ENCODE data around the gene OR4D1. TPM values are rescaled to one million over a fixed set of nuclear protein-coding genes. Genes with fewer than 3 reads are reported as not detected.

OR4D1 gene
- total and polyA plus RNA-seq, 9 of the 15 experiments (the other 6 are each of a cell fraction or from before 2014, with no cell fraction given) = not detected

GRCh38 chr17:58208344-58208743, 60.2 kb downstream of the OR4D1 start (continued):
- TF ChIP-seq NBN (IDR thresholded peaks at IDR 0.05; ENCODE audit: low read depth) (no peak), XRCC4 (IDR thresholded peaks at IDR 0.05; ENCODE audit: extremely low read depth, insufficient read depth, insufficient read length) (no peak), PHF8 (IDR thresholded peaks at IDR 0.05; ENCODE audit: borderline replicate concordance, low read length) (no peak)

Other genes starting within 250 kb of the OR4D1 start
Only the 7 nearest of the 11 such genes appear.
- 434 and 460 TPM in 2 replicates for gene SRSF1, start 141.1 kb upstream of the OR4D1 start, total RNA-seq (2014; rRNA removed)
- gene SRSF1, start 141.1 kb upstream of the OR4D1 start, total RNA-seq (2014; rRNA removed; fragmentation: Illumina TruSeq; extraction: Trizol) = 485 and 507 TPM in 2 replicates
- gene SRSF1, start 141.1 kb upstream of the OR4D1 start, total RNA-seq (2015; rRNA removed; fragmentation: Illumina TruSeq; extraction: Trizol) = 538 and 559 TPM in 2 replicates
- 384 and 442 TPM in 2 replicates for gene SRSF1, start 141.1 kb upstream of the OR4D1 start, total RNA-seq (2021)
- 318 and 470 TPM in 2 replicates for gene SRSF1, start 141.1 kb upstream of the OR4D1 start, polyA plus RNA-seq (2011; rRNA removed)
- gene SRSF1, start 141.1 kb upstream of the OR4D1 start, polyA plus RNA-seq (2014; fragmentation: Illumina TruSeq; extraction: Trizol) = 380 and 384 TPM in 2 replicates
- gene SRSF1, start 141.1 kb upstream of the OR4D1 start, polyA plus RNA-seq (2014; fragmentation: Nextera tagmentation; extraction: Ambion mirVana) = 10 to 100 TPM; 77.8 to 98.4 TPM
- gene SRSF1, start 141.1 kb upstream of the OR4D1 start, polyA plus RNA-seq (2014; rRNA removed) = 425 and 475 TPM in 2 replicates
- gene DYNLL2, start 65.0 kb upstream of the OR4D1 start, total RNA-seq (2014; rRNA removed) = 13.0 and 17.2 TPM in 2 replicates
- 12.8 and 15.0 TPM in 2 replicates for gene DYNLL2, start 65.0 kb upstream of the OR4D1 start, total RNA-seq (2014; rRNA removed; fragmentation: Illumina TruSeq; extraction: Trizol)
- 11.2 and 11.9 TPM in 2 replicates for gene DYNLL2, start 65.0 kb upstream of the OR4D1 start, total RNA-seq (2015; rRNA removed; fragmentation: Illumina TruSeq; extraction: Trizol)
- gene DYNLL2, start 65.0 kb upstream of the OR4D1 start, total RNA-seq (2021) = 19.1 and 24.5 TPM in 2 replicates
- gene DYNLL2, start 65.0 kb upstream of the OR4D1 start, polyA plus RNA-seq (2011; rRNA removed) = 12.2 and 18.4 TPM in 2 replicates
- gene DYNLL2, start 65.0 kb upstream of the OR4D1 start, polyA plus RNA-seq (2014; fragmentation: Illumina TruSeq; extraction: Trizol) = 23.8 and 26.0 TPM in 2 replicates
- 1 to 10 TPM; 1.8 to 2.3 TPM for gene DYNLL2, start 65.0 kb upstream of the OR4D1 start, polyA plus RNA-seq (2014; fragmentation: Nextera tagmentation; extraction: Ambion mirVana)
- gene DYNLL2, start 65.0 kb upstream of the OR4D1 start, polyA plus RNA-seq (2014; rRNA removed) = 19.9 and 22.6 TPM in 2 replicates
- gene OR4D2, start 18.6 kb downstream of the OR4D1 start, total RNA-seq (2014; rRNA removed) = not detected in 2 replicates
- not detected in 2 replicates for gene OR4D2, start 18.6 kb downstream of the OR4D1 start, total RNA-seq (2014; rRNA removed; fragmentation: Illumina TruSeq; extraction: Trizol)
- gene OR4D2, start 18.6 kb downstream of the OR4D1 start, total RNA-seq (2015; rRNA removed; fragmentation: Illumina TruSeq; extraction: Trizol) = not detected in 2 replicates
- not detected in 2 replicates for gene OR4D2, start 18.6 kb downstream of the OR4D1 start, total RNA-seq (2021)
- gene OR4D2, start 18.6 kb downstream of the OR4D1 start, polyA plus RNA-seq (2011; rRNA removed) = not detected in 2 replicates
- not detected in 2 replicates for gene OR4D2, start 18.6 kb downstream of the OR4D1 start, polyA plus RNA-seq (2014; fragmentation: Illumina TruSeq; extraction: Trizol)
- not detected for gene OR4D2, start 18.6 kb downstream of the OR4D1 start, polyA plus RNA-seq (2014; fragmentation: Nextera tagmentation; extraction: Ambion mirVana)
- gene OR4D2, start 18.6 kb downstream of the OR4D1 start, polyA plus RNA-seq (2014; rRNA removed) = not detected in 2 replicates
- 0.08 TPM in 1 of 2 replicates, not detected in the other for gene EPX, start 44.3 kb downstream of the OR4D1 start, total RNA-seq (2014; rRNA removed)
- gene EPX, start 44.3 kb downstream of the OR4D1 start, total RNA-seq (2014; rRNA removed; fragmentation: Illumina TruSeq; extraction: Trizol) = not detected in 2 replicates
- gene EPX, start 44.3 kb downstream of the OR4D1 start, total RNA-seq (2015; rRNA removed; fragmentation: Illumina TruSeq; extraction: Trizol) = 0.33 and 0.45 TPM in 2 replicates
- 0.20 and 0.22 TPM in 2 replicates for gene EPX, start 44.3 kb downstream of the OR4D1 start, total RNA-seq (2021)
- gene EPX, start 44.3 kb downstream of the OR4D1 start, polyA plus RNA-seq (2011; rRNA removed) = not detected in 2 replicates
- gene EPX, start 44.3 kb downstream of the OR4D1 start, polyA plus RNA-seq (2014; fragmentation: Illumina TruSeq; extraction: Trizol) = 0.21 and 0.30 TPM in 2 replicates
- gene EPX, start 44.3 kb downstream of the OR4D1 start, polyA plus RNA-seq (2014; fragmentation: Nextera tagmentation; extraction: Ambion mirVana) = under 1 TPM; 0.07 to 0.11 TPM
- gene EPX, start 44.3 kb downstream of the OR4D1 start, polyA plus RNA-seq (2014; rRNA removed) = 0.17 and 0.22 TPM in 2 replicates
- gene MKS1, start 70.9 kb downstream of the OR4D1 start, total RNA-seq (2014; rRNA removed) = 21.1 and 25.7 TPM in 2 replicates
- gene MKS1, start 70.9 kb downstream of the OR4D1 start, total RNA-seq (2014; rRNA removed; fragmentation: Illumina TruSeq; extraction: Trizol) = 18.0 and 18.8 TPM in 2 replicates
- 20.3 and 21.7 TPM in 2 replicates for gene MKS1, start 70.9 kb downstream of the OR4D1 start, total RNA-seq (2015; rRNA removed; fragmentation: Illumina TruSeq; extraction: Trizol)
- 27.0 and 27.5 TPM in 2 replicates for gene MKS1, start 70.9 kb downstream of the OR4D1 start, total RNA-seq (2021)
- 27.1 and 40.0 TPM in 2 replicates for gene MKS1, start 70.9 kb downstream of the OR4D1 start, polyA plus RNA-seq (2011; rRNA removed)
- gene MKS1, start 70.9 kb downstream of the OR4D1 start, polyA plus RNA-seq (2014; fragmentation: Illumina TruSeq; extraction: Trizol) = 27.8 and 31.0 TPM in 2 replicates
- gene MKS1, start 70.9 kb downstream of the OR4D1 start, polyA plus RNA-seq (2014; fragmentation: Nextera tagmentation; extraction: Ambion mirVana) = 10 to 100 TPM; 16.3 to 27.8 TPM
- 23.5 and 25.9 TPM in 2 replicates for gene MKS1, start 70.9 kb downstream of the OR4D1 start, polyA plus RNA-seq (2014; rRNA removed)
- gene LPO, start 90.2 kb downstream of the OR4D1 start, total RNA-seq (2014; rRNA removed) = not detected in 2 replicates
- not detected in 2 replicates for gene LPO, start 90.2 kb downstream of the OR4D1 start, total RNA-seq (2014; rRNA removed; fragmentation: Illumina TruSeq; extraction: Trizol)
- gene LPO, start 90.2 kb downstream of the OR4D1 start, total RNA-seq (2015; rRNA removed; fragmentation: Illumina TruSeq; extraction: Trizol) = not detected in 2 replicates
- 0.11 TPM in 1 of 2 replicates, not detected in the other for gene LPO, start 90.2 kb downstream of the OR4D1 start, total RNA-seq (2021)
- not detected in 2 replicates for gene LPO, start 90.2 kb downstream of the OR4D1 start, polyA plus RNA-seq (2011; rRNA removed)
- gene LPO, start 90.2 kb downstream of the OR4D1 start, polyA plus RNA-seq (2014; fragmentation: Illumina TruSeq; extraction: Trizol) = not detected in 2 replicates
- gene LPO, start 90.2 kb downstream of the OR4D1 start, polyA plus RNA-seq (2014; fragmentation: Nextera tagmentation; extraction: Ambion mirVana) = not detected
- 0.07 TPM in 1 of 2 replicates, not detected in the other for gene LPO, start 90.2 kb downstream of the OR4D1 start, polyA plus RNA-seq (2014; rRNA removed)
- gene MPO, start 132.6 kb downstream of the OR4D1 start, total RNA-seq (2014; rRNA removed) = not detected in 2 replicates
- not detected in 2 replicates for gene MPO, start 132.6 kb downstream of the OR4D1 start, total RNA-seq (2014; rRNA removed; fragmentation: Illumina TruSeq; extraction: Trizol)
- not detected in 2 replicates for gene MPO, start 132.6 kb downstream of the OR4D1 start, total RNA-seq (2015; rRNA removed; fragmentation: Illumina TruSeq; extraction: Trizol)
- 0.47 TPM in 1 of 2 replicates, not detected in the other for gene MPO, start 132.6 kb downstream of the OR4D1 start, total RNA-seq (2021)
- 0.15 and 0.39 TPM in 2 replicates for gene MPO, start 132.6 kb downstream of the OR4D1 start, polyA plus RNA-seq (2011; rRNA removed)
- gene MPO, start 132.6 kb downstream of the OR4D1 start, polyA plus RNA-seq (2014; fragmentation: Illumina TruSeq; extraction: Trizol) = 0.06 TPM in 1 of 2 replicates, not detected in the other
- gene MPO, start 132.6 kb downstream of the OR4D1 start, polyA plus RNA-seq (2014; fragmentation: Nextera tagmentation; extraction: Ambion mirVana) = under 1 TPM in 1 of 2 experiments, not detected in 1; 0.04 TPM
- gene MPO, start 132.6 kb downstream of the OR4D1 start, polyA plus RNA-seq (2014; rRNA removed) = 0.03 TPM in 1 of 2 replicates, not detected in the other